PC-3 (cell line): ENCODE measurements around the gene NPHP1.

Experiments used
- EZH2 ChIP-seq: fragments of 300-600 bp; sonication (generic); IDR thresholded peaks from one replicate; pipeline ENCODE4 v1.6.1; 2017; ENCODE audit warnings: antibody characterized with exemption, mild to moderate bottlenecking, low read length; ENCODE audit not compliant: unreplicated experiment
- TF ChIP-seq, protein P1 (sequence below): fragments of 300-600 bp; sonication (generic); conservative IDR thresholded peaks from 2 replicates; pipeline ENCODE4 v1.5.1; 2017; ENCODE audit warnings: antibody characterized with exemption, low read depth, mild to moderate bottlenecking, low read length

DNA sequence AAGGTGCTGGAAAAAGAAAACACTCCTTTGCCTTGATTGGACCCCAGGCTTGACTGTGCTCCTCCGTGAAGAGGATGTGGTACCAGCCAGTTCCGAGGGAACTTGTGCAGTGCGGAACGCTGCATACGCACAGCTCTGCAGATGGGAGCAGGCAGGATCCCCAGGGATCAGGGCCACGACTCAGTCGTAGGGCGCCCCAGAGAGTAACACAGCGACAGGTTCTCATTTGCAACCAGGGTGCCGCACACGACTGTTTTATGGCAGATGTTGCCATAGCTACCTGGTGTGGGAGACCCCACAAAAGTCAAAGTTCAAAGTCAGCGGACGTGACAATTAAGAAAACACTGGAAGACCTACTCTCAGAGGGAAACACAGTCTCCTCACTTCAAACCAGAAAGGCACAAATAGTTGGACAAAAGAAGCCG lies 90.0 kb downstream of the NPHP1 start:
- TF ChIP-seq, protein P1, sequence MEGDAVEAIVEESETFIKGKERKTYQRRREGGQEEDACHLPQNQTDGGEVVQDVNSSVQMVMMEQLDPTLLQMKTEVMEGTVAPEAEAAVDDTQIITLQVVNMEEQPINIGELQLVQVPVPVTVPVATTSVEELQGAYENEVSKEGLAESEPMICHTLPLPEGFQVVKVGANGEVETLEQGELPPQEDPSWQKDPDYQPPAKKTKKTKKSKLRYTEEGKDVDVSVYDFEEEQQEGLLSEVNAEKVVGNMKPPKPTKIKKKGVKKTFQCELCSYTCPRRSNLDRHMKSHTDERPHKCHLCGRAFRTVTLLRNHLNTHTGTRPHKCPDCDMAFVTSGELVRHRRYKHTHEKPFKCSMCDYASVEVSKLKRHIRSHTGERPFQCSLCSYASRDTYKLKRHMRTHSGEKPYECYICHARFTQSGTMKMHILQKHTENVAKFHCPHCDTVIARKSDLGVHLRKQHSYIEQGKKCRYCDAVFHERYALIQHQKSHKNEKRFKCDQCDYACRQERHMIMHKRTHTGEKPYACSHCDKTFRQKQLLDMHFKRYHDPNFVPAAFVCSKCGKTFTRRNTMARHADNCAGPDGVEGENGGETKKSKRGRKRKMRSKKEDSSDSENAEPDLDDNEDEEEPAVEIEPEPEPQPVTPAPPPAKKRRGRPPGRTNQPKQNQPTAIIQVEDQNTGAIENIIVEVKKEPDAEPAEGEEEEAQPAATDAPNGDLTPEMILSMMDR, result no peak
- no peak for TF ChIP-seq EZH2
